ENCODE data around the gene PLCH1. TPM values are rescaled to one million over a fixed set of nuclear protein-coding genes. Genes with fewer than 3 reads are reported as not detected.

The PLCH1 gene
- total and polyA plus RNA-seq, 2 experiments from 2014 or later: 8.1 to 25.3 TPM

DNA sequence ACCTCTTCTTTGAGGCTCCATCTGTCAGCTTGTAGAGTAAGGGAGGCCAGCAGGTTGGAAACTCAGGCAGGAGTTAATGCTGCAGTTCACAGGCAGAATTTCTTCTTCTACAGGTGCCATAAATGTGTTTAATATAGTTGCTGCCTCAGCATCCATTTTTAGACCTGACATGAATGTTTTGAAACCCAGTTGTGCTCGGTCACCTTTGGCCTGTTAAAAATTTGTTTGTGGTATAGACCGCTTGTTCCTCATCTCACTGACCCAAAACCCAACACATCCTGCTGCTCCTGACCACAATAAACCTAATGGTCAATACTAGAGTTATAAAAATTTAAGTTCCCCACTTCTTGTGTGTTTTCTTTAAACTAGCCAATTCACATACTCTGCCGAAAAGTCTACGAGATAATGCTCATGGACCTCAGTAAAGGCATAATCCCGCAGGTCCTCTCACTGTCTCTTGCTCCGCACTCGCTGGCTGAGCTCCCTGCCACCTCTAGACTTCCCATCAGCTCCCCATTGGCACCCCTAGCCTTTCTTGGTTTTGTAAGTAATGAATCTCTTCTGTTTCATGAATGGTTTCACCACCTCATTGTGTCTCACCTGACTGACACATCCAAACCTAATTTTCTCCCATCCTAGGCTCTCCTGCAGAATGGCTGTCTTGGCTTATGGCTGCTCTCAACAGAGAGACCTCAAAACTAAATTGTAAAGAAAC, 312.9 kb downstream of the PLCH1 start:
- Histone ChIP-seq H3K27ac (ENCODE audit: low read depth) (no peak overlapping the region), H3K4me2 (no peak overlapping the region), H3K9me2 (ENCODE audit: insufficient read depth) (peaks cover 11% of the 10 kb centered on the region; the same call in 1 of the 2 replicates), H3K4me1 (ENCODE audit: insufficient read depth) (peaks cover 7% of the 10 kb centered on the region; the same call in 1 of the 2 replicates), H3K36me3 (ENCODE audit: insufficient read depth) (0 out of 2 replicates have a peak, but pooled peaks cover 7% of the 10 kb centered on the region), H3K27me3 (ENCODE audit: insufficient read depth) (no peaks in the 10 kb centered on the region), H4K20me1 (replicated peaks; ENCODE audit: insufficient read depth) (no peaks in the 10 kb centered on the region), H3K4me3 (no peak overlapping the region), H3F3A (replicated peaks; ENCODE audit: low read depth) (no peaks in the 10 kb centered on the region), H3K79me2 (replicated peaks; ENCODE audit: insufficient read depth) (no peaks in the 10 kb centered on the region), H2AFZ (no peak overlapping the region)
- no peak for ATAC-seq
- no peak overlapping the region for H3K4me3 Mint-ChIP-seq
- no peaks in the 10 kb centered on the region for H3K27me3 Mint-ChIP-seq (ENCODE audit: insufficient read depth, low read depth, poor library complexity)
- no peak overlapping the region for H3K27ac Mint-ChIP-seq
- TF ChIP-seq EZH2phosphoT487 (IDR thresholded peaks at IDR 0.05; ENCODE audit: unreplicated experiment) (no peak), EZH2 (IDR thresholded peaks at IDR 0.05; ENCODE audit: low read depth, unreplicated experiment) (no peak)
- H3K9me3 Mint-ChIP-seq: peaks cover 15% of the 10 kb centered on the region
- no peak for DNase-seq (ENCODE audit: low spot score)
- H3K36me3 Mint-ChIP-seq (ENCODE audit: low read depth): peaks cover 11% of the 10 kb centered on the region
- peaks cover 14% of the 10 kb centered on the region; the same call in 2 of the 3 replicates for H3K4me1 Mint-ChIP-seq

DNA sequence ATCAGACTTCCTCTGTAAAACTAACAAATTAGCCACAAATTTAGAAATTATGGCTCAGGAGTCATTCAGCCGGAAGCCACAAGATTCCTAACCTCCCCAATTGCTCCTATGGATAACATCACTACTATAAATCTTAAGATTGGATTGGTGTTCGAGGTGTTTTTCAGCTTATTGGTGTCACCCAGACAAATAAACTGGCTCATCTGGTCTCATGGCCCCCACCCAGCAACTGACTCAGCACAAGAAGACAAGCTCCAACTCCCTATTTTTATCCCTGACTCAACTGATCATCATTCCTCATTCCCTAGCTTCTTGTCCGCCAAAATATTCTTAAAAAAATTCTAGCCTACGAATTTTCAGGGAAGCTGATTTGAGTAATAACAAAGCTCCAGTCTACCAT, 316.3 kb downstream of the PLCH1 start:
- no peak for ATAC-seq
- TF ChIP-seq POLR2AphosphoS5 (IDR thresholded peaks at IDR 0.05; ENCODE audit: low read depth) (no peak), EZH2 (IDR thresholded peaks at IDR 0.05; ENCODE audit: low read depth, unreplicated experiment) (no peak), ZNF331 (CRISPR knock-in tag; IDR thresholded peaks at IDR 0.05; ENCODE audit: low read depth) (no peak)
- TF ChIP-seq, protein P1, sequence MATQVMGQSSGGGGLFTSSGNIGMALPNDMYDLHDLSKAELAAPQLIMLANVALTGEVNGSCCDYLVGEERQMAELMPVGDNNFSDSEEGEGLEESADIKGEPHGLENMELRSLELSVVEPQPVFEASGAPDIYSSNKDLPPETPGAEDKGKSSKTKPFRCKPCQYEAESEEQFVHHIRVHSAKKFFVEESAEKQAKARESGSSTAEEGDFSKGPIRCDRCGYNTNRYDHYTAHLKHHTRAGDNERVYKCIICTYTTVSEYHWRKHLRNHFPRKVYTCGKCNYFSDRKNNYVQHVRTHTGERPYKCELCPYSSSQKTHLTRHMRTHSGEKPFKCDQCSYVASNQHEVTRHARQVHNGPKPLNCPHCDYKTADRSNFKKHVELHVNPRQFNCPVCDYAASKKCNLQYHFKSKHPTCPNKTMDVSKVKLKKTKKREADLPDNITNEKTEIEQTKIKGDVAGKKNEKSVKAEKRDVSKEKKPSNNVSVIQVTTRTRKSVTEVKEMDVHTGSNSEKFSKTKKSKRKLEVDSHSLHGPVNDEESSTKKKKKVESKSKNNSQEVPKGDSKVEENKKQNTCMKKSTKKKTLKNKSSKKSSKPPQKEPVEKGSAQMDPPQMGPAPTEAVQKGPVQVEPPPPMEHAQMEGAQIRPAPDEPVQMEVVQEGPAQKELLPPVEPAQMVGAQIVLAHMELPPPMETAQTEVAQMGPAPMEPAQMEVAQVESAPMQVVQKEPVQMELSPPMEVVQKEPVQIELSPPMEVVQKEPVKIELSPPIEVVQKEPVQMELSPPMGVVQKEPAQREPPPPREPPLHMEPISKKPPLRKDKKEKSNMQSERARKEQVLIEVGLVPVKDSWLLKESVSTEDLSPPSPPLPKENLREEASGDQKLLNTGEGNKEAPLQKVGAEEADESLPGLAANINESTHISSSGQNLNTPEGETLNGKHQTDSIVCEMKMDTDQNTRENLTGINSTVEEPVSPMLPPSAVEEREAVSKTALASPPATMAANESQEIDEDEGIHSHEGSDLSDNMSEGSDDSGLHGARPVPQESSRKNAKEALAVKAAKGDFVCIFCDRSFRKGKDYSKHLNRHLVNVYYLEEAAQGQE (IDR thresholded peaks at IDR 0.05; ENCODE audit: unreplicated experiment): no peak
- TF ChIP-seq, protein P2, sequence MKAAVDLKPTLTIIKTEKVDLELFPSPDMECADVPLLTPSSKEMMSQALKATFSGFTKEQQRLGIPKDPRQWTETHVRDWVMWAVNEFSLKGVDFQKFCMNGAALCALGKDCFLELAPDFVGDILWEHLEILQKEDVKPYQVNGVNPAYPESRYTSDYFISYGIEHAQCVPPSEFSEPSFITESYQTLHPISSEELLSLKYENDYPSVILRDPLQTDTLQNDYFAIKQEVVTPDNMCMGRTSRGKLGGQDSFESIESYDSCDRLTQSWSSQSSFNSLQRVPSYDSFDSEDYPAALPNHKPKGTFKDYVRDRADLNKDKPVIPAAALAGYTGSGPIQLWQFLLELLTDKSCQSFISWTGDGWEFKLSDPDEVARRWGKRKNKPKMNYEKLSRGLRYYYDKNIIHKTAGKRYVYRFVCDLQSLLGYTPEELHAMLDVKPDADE (IDR thresholded peaks at IDR 0.05): no peak
- TF ChIP-seq, protein P3, sequence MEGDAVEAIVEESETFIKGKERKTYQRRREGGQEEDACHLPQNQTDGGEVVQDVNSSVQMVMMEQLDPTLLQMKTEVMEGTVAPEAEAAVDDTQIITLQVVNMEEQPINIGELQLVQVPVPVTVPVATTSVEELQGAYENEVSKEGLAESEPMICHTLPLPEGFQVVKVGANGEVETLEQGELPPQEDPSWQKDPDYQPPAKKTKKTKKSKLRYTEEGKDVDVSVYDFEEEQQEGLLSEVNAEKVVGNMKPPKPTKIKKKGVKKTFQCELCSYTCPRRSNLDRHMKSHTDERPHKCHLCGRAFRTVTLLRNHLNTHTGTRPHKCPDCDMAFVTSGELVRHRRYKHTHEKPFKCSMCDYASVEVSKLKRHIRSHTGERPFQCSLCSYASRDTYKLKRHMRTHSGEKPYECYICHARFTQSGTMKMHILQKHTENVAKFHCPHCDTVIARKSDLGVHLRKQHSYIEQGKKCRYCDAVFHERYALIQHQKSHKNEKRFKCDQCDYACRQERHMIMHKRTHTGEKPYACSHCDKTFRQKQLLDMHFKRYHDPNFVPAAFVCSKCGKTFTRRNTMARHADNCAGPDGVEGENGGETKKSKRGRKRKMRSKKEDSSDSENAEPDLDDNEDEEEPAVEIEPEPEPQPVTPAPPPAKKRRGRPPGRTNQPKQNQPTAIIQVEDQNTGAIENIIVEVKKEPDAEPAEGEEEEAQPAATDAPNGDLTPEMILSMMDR (conservative IDR thresholded peaks at IDR 0.05; ENCODE audit: low read depth in 2 of 2): no peak

More for the DNA sequence above, 316.3 kb downstream of the PLCH1 start:
- Mint-ChIP-seq H3K27ac (no peak overlapping the region), H3K4me1 (peaks cover 9% of the 10 kb centered on the region), H3K4me3 (no peak overlapping the region), H3K36me3 (ENCODE audit: low read depth) (peaks cover 21% of the 10 kb centered on the region), H3K9me3 (peaks cover 28% of the 10 kb centered on the region), H3K27me3 (ENCODE audit: insufficient read depth, low read depth, poor library complexity) (no peaks in the 10 kb centered on the region)
- Histone ChIP-seq H3K4me3 (no peak overlapping the region), H3K4me1 (ENCODE audit: insufficient read depth) (peaks cover 8% of the 10 kb centered on the region), H3F3A (replicated peaks; ENCODE audit: low read depth) (no peaks in the 10 kb centered on the region), H3K27ac (ENCODE audit: low read depth) (no peak overlapping the region), H3K27me3 (ENCODE audit: insufficient read depth) (no peaks in the 10 kb centered on the region), H2AFZ (no peak overlapping the region), H3K36me3 (ENCODE audit: insufficient read depth) (0 out of 2 replicates have a peak, but pooled peaks cover 16% of the 10 kb centered on the region), H3K9me2 (ENCODE audit: insufficient read depth) (peaks cover 7% of the 10 kb centered on the region; the same call in 1 of the 2 replicates), H3K79me2 (replicated peaks; ENCODE audit: insufficient read depth) (no peaks in the 10 kb centered on the region), H3K4me2 (no peak overlapping the region), H4K20me1 (replicated peaks; ENCODE audit: insufficient read depth) (no peaks in the 10 kb centered on the region)
- DNase-seq (ENCODE audit: low spot score): no peak
